GM11168 (cell line): ENCODE results near the gene ARL13B.

Source experiments
- in situ Hi-C: fragments of 300-500 bp; cut with MboI; formaldehyde crosslinking; loops from one replicate; pipeline ENCODE4 v1.12.0; 2022; ENCODE audit warnings: low sequenced_read_pairs; ENCODE audit not compliant: unreplicated experiment

The ARL13B gene

GRCh38 chr3:94093151-94093550 lies 113.2 kb downstream of the ARL13B start:
- in situ Hi-C loops: no loop called here

DNA sequence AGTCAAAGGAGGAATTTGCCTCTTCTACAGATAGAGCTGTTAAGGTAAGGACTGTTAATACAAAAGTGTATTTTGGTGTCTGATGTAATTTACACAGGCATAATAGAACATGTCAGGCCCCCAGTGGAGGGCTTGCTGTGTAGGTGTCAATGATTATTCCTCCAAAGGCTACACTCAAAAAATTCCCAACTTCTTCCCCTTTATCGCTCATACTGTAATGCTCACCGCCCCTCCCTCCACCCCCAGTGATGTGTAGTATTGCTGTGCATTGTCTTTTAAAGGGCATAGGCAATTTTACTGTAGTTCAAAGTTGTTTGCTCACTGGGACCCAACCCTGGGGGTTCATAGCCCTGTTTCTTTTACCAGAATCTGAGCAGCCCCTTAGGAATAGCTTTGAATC lies 115.2 kb downstream of the ARL13B start:
- in situ Hi-C loops: no loop called here

GRCh38 chr3:94098452-94098851 lies 118.5 kb downstream of the ARL13B start:
- in situ Hi-C loops: no loop called here

- in situ Hi-C loops: no loop called here
Measured at GRCh38 chr3:94099311-94099710, 119.4 kb downstream of the ARL13B start.

- in situ Hi-C loops: no loop called here
Measured at GRCh38 chr3:94101860-94102259, 121.9 kb downstream of the ARL13B start.
